Dermis microvascular lymphatic vessel endothelial cell (primary cell): ENCODE measurements around the gene PPID. TPM values are rescaled to one million over a fixed set of nuclear protein-coding genes. Genes with fewer than 3 reads are reported as not detected.
"Not testable (repeated sequence)": the region's sequence is repeated elsewhere in the genome, so short reads cannot be mapped to it uniquely, and the experiment has no call there.

Source experiments
- DNase-seq, 2 donors: peaks; one replicate each; pipeline versions ENCODE4 v3.0.0 to v3.0.0-alpha.2; 2010; ENCODE audit warnings: low read depth in 2 of 2
- total RNA-seq: library from RNA; depleted of rRNA; stranded (reverse); fragments of >200 nt; gene quantifications from 2 replicates; pipeline ENCODE4 v1.2.1, GENCODE V29; 2014

Gene PPID
- total RNA-seq, 1 donor from 2014 or later: 16.0 TPM

DNA sequence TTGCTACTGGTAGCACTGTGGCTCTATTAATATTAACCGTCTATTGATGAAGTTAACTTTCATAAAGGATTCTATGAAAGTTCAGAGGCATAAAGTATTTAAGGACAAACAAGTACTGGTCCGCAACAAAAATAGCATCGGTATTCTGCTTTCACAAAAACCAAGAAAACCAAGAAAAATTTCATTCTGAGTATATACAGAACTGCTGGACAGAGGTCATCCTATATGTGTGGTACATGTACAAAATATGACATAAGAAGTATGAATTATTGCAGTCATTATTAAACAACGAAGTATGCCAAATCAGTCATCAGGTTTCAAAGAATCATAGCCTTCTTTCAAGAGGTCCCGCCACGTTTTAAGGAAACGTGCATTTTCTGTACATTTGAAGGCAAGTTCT lies 53.9 kb downstream of the PPID start:
- DNase-seq: no peak

DNA sequence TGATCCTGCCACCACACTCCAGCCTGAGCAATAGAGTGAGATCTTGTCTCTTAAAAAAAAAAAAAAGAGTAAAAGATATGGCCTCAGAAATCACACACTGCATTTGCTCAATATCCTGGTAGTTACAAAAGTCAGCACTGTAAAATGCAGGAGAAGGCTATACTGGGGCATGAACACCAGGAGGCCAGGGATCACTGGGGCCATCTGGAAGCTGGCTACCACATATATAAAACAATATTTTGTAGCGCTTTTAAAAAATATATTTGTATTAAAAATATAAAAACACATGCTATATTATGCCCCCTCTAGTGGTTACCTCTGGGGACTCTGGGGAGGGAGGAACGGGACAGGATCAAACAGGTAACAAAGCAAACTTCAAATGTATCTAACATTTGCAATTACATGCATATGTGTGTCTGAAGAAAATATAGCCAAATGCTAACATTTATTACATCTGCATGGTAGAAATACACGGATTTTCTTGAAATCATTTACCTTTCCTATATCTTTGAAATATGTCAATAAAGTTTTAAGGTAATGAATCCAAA lies 55.5 kb downstream of the PPID start:
- DNase-seq: peak in 1 of 2 donors; percentile 10

DNA sequence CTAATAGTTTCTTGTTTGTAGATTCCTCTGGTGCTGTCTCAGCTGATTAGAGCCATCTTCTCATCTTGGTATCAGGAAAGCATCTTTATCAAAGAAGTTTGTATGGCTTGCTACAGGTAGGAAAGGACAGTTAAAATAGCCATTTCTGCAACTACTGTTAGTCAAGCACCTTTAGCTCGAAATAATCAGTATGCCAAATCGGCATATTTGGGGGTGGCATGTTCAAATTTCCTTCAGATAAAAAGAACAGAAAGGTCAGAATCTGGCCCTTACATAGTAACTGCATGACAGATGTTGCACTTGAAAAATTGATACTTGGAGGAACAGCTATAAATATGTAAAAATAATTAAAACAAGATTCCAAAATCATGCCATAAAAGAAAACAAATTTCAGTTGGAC lies 56.3 kb downstream of the PPID start:
- no peak for DNase-seq

DNA sequence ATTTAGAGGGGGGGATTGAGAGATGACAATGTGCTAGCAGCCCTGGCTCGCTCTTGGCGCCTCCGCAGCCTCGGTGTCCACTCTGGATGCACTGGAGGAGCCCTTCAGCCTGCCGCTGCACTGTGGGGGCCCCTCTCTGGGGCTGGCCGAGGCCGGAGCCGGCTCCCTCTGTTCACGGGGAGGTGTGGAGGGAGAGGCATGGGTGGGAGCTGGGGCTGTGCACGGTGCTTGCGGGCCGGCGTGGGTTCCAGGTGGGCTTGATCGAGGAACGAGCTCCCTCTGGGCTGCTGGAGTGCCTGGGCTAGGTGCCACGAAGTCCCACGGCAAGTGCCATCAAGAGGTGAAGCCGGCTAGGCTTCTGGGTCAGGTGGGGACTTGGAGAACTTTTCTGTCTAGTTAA lies 58.4 kb downstream of the PPID start:
- DNase-seq: no peak

DNA sequence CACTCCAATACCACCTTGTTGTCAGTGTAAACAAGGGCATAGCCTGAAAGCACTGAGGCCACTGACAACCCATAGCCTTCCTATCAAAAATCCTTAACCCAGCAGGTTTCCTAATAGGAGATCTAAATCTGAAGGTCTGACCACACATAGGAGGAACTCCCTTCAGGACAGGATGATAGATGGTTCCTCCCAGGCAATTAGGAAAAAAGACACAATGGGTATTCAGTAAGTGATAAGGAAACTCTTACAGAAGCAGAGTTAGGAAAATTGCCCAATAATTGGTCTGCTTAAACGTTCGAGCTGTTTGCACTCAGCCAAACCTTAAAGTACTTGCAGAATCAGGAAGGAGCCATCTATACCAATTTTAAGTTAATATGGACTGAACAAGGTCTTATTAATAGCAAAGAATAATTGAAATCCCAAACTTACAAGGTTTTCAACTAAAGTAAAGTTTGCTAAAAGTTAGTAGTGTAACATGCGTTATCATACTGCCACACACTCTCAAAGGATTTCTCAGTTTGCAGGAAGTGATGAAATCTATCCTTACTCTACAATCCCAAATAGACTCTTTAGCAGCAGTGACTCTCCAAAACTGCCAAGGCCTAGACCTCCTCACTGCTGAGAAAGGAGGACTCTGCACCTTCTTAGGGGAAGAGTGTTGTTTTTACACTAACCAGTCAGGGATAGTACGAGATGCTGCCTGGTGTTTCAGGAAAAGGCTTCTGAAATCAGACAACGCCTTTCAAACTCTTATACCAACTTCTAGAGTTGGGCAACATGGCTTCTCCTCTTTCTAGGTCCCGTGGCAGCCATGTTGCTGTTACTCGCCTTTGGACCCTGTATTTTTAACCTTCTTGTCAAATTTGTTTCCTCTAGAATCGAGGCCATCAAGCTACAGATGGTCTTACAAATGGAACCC lies 59.2 kb downstream of the PPID start:
- DNase-seq: not testable (repeated sequence)

DNA sequence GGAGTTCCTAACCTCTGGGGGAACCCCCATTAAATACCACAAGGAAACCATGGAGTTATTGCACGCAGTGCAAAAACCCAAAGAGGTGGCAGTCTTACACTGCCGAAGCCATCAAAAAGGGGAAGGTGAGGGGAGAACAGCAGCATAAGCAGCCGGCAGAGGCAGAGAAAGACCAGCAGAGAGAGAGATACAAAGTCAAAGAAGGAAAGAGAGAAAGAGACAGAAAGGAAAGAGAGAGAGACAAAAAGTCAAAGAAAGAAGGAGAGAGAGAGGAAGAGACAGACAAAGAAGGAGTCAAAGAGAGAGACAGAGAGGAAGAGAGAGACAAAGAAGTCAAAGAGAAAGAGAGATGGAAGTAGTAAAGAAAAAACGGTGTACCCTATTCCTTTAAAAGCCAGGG lies 59.9 kb downstream of the PPID start:
- DNase-seq: not testable (repeated sequence)

Other genes with a start within 250 kb of the PPID start
- not detected in 2 replicates for gene RXFP1, start 201.5 kb downstream of the PPID start, total RNA-seq
- 6.6 and 9.4 TPM in 2 replicates for gene C4orf46, start 51.5 kb downstream of the PPID start, total RNA-seq
- 11.1 and 12.3 TPM in 2 replicates for gene ETFDH, start 51.1 kb downstream of the PPID start, total RNA-seq
- 29.0 and 55.9 TPM in 2 replicates for gene FNIP2, start 45.6 kb upstream of the PPID start, total RNA-seq